SK-N-SH treated with all-trans-retinoic acid at 6 μM for 48 hours (cell line): ENCODE measurements around the gene ARMC2.
A peak's percentile ranks its signal among the peaks of the same experiment; 100 is the strongest.

ENCODE experiments used
- ATAC-seq: fragments of 200-7000 bp; cut with Tn5 transposase; 3 replicates; pipeline ENCODE4 v1.9.1; 2020; ENCODE audit warnings: mild to moderate bottlenecking, moderate library complexity
- ARNTL ChIP-seq: fragments of 450-650 bp; formaldehyde crosslinking; IDR thresholded peaks from 2 replicates; pipeline ENCODE4 v1.5.0; 2020; ENCODE audit warnings: low read depth, mild to moderate bottlenecking, moderate library complexity, borderline replicate concordance
- BACH2 ChIP-seq: fragments of 250-450 bp; sonication (Bioruptor Pico); IDR thresholded peaks from 2 replicates; pipeline ENCODE4 v1.9.0; 2021; ENCODE audit warnings: mild to moderate bottlenecking, borderline replicate concordance
- CSDC2 ChIP-seq: fragments of 250-450 bp; sonication (Bioruptor Pico); IDR thresholded peaks from 2 replicates; pipeline ENCODE4 v1.5.0; 2020; ENCODE audit warnings: mild to moderate bottlenecking, moderate library complexity
- ESRRG ChIP-seq: fragments of 250-450 bp; sonication (Bioruptor Pico); IDR thresholded peaks from 2 replicates; pipeline ENCODE4 v1.6.1; 2021; ENCODE audit warnings: mild to moderate bottlenecking
- GLIS3 ChIP-seq: fragments of 250-450 bp; sonication (Bioruptor Pico); IDR thresholded peaks from 2 replicates; pipeline ENCODE4 v1.5.0; 2020; ENCODE audit warnings: mild to moderate bottlenecking, moderate library complexity
- ISL1 ChIP-seq: fragments of 250-450 bp; sonication (Bioruptor Pico); IDR thresholded peaks from 2 replicates; pipeline ENCODE4 v2.1.2; 2022; ENCODE audit warnings: mild to moderate bottlenecking, moderate library complexity
- OSR1 ChIP-seq: fragments of 250-450 bp; sonication (Bioruptor Pico); IDR thresholded peaks from 2 replicates; pipeline ENCODE4 v1.8.0; 2022; ENCODE audit warnings: moderate library complexity, mild to moderate bottlenecking, inconsistent platforms
- POU6F1 ChIP-seq: fragments of 250-450 bp; sonication (Bioruptor Pico); IDR thresholded peaks from 2 replicates; pipeline ENCODE4 v1.8.0; 2021; ENCODE audit warnings: low read depth, mild to moderate bottlenecking, moderate library complexity, borderline replicate concordance
- PPARA ChIP-seq: fragments of 250-450 bp; sonication (Bioruptor Pico); IDR thresholded peaks from 2 replicates; pipeline ENCODE4 v1.5.0; 2020; ENCODE audit warnings: mild to moderate bottlenecking, borderline replicate concordance
- RARB ChIP-seq: fragments of 250-450 bp; sonication (Bioruptor Pico); IDR thresholded peaks from 2 replicates; pipeline ENCODE4 v1.8.0; 2021; ENCODE audit warnings: mild to moderate bottlenecking, moderate library complexity
- SNAI2 ChIP-seq: fragments of 250-450 bp; sonication (Bioruptor Pico); IDR thresholded peaks from 2 replicates; pipeline ENCODE4 v1.5.0; 2020; ENCODE audit warnings: mild to moderate bottlenecking, moderate library complexity
- TCF4 ChIP-seq: fragments of 250-450 bp; sonication (Bioruptor Pico); IDR thresholded peaks from 2 replicates; pipeline ENCODE4 v1.8.0; 2021; ENCODE audit warnings: mild to moderate bottlenecking, moderate library complexity, borderline replicate concordance
- TOX ChIP-seq: fragments of 250-450 bp; sonication (Bioruptor Pico); IDR thresholded peaks from 2 replicates; pipeline ENCODE4 v1.8.0; 2021; ENCODE audit warnings: mild to moderate bottlenecking, moderate library complexity, borderline replicate concordance
- ZC3H10 ChIP-seq: fragments of 250-450 bp; sonication (Bioruptor Pico); IDR thresholded peaks from 2 replicates; pipeline ENCODE4 v1.5.1; 2021; ENCODE audit warnings: mild to moderate bottlenecking, moderate library complexity
- ZFP3 ChIP-seq: fragments of 250-450 bp; sonication (Bioruptor Pico); IDR thresholded peaks from 2 replicates; pipeline ENCODE4 v1.5.0; 2020; ENCODE audit warnings: mild to moderate bottlenecking, moderate library complexity
- ZNF565 ChIP-seq: fragments of 450-650 bp; formaldehyde crosslinking; conservative IDR thresholded peaks from 2 replicates; pipeline ENCODE4 v1.5.0; 2020; ENCODE audit warnings: low read depth, mild to moderate bottlenecking, moderate library complexity
- ZNF70 ChIP-seq: fragments of 450-650 bp; formaldehyde crosslinking; IDR thresholded peaks from 2 replicates; pipeline ENCODE4 v1.5.0; 2020; ENCODE audit warnings: mild to moderate bottlenecking, moderate library complexity
- ZNF8 ChIP-seq: fragments of 450-650 bp; formaldehyde crosslinking; IDR thresholded peaks from 2 replicates; pipeline ENCODE4 v1.5.0; 2020; ENCODE audit warnings: mild to moderate bottlenecking, moderate library complexity
- TF ChIP-seq, protein P1 (sequence below): fragments of 250-450 bp; sonication (Bioruptor Pico); IDR thresholded peaks from 2 replicates; pipeline ENCODE4 v1.8.0; 2020; ENCODE audit warnings: mild to moderate bottlenecking, moderate library complexity, borderline replicate concordance
- TF ChIP-seq, protein P2 (sequence below): fragments of 250-450 bp; sonication (Bioruptor Pico); IDR thresholded peaks from 2 replicates; pipeline ENCODE4 v1.5.1; 2021; ENCODE audit warnings: mild to moderate bottlenecking, moderate library complexity
- TF ChIP-seq, protein P3 (sequence below): fragments of 250-450 bp; sonication (Bioruptor Pico); IDR thresholded peaks from 2 replicates; pipeline ENCODE4 v1.5.0; 2020; ENCODE audit warnings: mild to moderate bottlenecking, moderate library complexity

Gene ARMC2

GRCh38 chr6:108846101-108846500, 2.1 kb upstream of the ARMC2 start:
- TF ChIP-seq, protein P1, sequence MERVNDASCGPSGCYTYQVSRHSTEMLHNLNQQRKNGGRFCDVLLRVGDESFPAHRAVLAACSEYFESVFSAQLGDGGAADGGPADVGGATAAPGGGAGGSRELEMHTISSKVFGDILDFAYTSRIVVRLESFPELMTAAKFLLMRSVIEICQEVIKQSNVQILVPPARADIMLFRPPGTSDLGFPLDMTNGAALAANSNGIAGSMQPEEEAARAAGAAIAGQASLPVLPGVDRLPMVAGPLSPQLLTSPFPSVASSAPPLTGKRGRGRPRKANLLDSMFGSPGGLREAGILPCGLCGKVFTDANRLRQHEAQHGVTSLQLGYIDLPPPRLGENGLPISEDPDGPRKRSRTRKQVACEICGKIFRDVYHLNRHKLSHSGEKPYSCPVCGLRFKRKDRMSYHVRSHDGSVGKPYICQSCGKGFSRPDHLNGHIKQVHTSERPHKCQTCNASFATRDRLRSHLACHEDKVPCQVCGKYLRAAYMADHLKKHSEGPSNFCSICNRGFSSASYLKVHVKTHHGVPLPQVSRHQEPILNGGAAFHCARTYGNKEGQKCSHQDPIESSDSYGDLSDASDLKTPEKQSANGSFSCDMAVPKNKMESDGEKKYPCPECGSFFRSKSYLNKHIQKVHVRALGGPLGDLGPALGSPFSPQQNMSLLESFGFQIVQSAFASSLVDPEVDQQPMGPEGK: no peak
- TF ChIP-seq ISL1 (CRISPR knock-in tag) (no peak), OSR1 (CRISPR knock-in tag) (no peak), ZNF70 (CRISPR knock-in tag) (no peak), GLIS3 (CRISPR knock-in tag) (no peak), CSDC2 (CRISPR knock-in tag) (no peak), PPARA (CRISPR knock-in tag) (no peak), POU6F1 (CRISPR knock-in tag) (no peak), ZNF8 (no peak), ARNTL (CRISPR knock-in tag) (no peak), SNAI2 (CRISPR knock-in tag) (no peak), RARB (CRISPR knock-in tag) (no peak), ZFP3 (CRISPR knock-in tag) (no peak), ESRRG (CRISPR knock-in tag) (no peak), TOX (CRISPR knock-in tag) (no peak)
- TF ChIP-seq, protein P2, sequence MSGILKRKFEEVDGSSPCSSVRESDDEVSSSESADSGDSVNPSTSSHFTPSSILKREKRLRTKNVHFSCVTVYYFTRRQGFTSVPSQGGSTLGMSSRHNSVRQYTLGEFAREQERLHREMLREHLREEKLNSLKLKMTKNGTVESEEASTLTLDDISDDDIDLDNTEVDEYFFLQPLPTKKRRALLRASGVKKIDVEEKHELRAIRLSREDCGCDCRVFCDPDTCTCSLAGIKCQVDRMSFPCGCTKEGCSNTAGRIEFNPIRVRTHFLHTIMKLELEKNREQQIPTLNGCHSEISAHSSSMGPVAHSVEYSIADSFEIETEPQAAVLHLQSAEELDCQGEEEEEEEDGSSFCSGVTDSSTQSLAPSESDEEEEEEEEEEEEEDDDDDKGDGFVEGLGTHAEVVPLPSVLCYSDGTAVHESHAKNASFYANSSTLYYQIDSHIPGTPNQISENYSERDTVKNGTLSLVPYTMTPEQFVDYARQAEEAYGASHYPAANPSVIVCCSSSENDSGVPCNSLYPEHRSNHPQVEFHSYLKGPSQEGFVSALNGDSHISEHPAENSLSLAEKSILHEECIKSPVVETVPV (CRISPR knock-in tag): no peak
- TF ChIP-seq, all 23 proteins: peak for 0
- ATAC-seq: no peak

DNA sequence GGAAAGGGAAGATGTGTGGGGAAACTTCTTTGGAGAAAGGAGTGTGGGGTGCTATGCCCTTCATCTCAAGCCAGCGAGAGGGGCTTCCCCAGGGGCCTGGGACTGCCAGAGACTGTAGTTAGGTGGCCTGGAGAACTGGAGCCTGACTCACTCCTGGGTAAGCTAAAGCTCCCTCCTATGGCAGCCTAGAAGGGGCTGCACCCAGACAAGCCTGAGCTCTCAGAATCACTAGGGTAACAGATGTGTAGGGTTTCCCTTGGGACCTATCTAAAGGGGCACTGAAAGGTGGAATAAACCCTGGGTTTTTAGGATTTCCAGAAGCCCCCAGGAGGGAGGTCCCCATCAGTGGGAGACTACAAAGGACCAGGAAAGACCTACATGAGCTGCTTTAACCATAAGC, 1.6 kb upstream of the ARMC2 start:
- no peak for TF ChIP-seq TCF4 (CRISPR knock-in tag)
- TF ChIP-seq CSDC2 (CRISPR knock-in tag): no peak
- no peak for TF ChIP-seq OSR1 (CRISPR knock-in tag)
- ATAC-seq: no peak

DNA sequence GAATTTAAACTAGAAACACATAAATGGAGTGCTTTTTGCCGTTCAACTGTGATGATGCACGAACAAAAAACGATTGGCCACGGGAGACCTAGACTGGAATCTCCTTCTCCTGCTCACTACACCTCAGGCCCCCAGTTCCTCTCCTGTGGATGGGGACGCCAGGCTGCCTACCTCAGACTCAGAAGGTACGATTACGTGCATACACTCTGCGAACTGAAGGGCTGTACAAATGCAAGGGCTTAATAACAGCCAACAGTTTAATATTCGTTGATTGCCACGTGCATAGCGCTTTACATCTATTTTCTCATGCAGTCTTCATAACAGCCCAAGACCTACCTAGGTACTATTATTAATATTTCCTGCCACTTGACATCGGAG, 495 bp upstream of the ARMC2 start:
- ATAC-seq: peak; percentile 5
- no peak for TF ChIP-seq BACH2 (CRISPR knock-in tag)
- TF ChIP-seq, protein P3, sequence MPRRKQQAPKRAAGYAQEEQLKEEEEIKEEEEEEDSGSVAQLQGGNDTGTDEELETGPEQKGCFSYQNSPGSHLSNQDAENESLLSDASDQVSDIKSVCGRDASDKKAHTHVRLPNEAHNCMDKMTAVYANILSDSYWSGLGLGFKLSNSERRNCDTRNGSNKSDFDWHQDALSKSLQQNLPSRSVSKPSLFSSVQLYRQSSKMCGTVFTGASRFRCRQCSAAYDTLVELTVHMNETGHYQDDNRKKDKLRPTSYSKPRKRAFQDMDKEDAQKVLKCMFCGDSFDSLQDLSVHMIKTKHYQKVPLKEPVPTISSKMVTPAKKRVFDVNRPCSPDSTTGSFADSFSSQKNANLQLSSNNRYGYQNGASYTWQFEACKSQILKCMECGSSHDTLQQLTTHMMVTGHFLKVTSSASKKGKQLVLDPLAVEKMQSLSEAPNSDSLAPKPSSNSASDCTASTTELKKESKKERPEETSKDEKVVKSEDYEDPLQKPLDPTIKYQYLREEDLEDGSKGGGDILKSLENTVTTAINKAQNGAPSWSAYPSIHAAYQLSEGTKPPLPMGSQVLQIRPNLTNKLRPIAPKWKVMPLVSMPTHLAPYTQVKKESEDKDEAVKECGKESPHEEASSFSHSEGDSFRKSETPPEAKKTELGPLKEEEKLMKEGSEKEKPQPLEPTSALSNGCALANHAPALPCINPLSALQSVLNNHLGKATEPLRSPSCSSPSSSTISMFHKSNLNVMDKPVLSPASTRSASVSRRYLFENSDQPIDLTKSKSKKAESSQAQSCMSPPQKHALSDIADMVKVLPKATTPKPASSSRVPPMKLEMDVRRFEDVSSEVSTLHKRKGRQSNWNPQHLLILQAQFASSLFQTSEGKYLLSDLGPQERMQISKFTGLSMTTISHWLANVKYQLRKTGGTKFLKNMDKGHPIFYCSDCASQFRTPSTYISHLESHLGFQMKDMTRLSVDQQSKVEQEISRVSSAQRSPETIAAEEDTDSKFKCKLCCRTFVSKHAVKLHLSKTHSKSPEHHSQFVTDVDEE (CRISPR knock-in tag): no peak
- TF ChIP-seq ZNF8: no peak
- no peak for TF ChIP-seq ZC3H10 (CRISPR knock-in tag)
- no peak for TF ChIP-seq TOX (CRISPR knock-in tag)
- no peak for TF ChIP-seq ISL1 (CRISPR knock-in tag)
- no peak for TF ChIP-seq ZFP3 (CRISPR knock-in tag)

DNA sequence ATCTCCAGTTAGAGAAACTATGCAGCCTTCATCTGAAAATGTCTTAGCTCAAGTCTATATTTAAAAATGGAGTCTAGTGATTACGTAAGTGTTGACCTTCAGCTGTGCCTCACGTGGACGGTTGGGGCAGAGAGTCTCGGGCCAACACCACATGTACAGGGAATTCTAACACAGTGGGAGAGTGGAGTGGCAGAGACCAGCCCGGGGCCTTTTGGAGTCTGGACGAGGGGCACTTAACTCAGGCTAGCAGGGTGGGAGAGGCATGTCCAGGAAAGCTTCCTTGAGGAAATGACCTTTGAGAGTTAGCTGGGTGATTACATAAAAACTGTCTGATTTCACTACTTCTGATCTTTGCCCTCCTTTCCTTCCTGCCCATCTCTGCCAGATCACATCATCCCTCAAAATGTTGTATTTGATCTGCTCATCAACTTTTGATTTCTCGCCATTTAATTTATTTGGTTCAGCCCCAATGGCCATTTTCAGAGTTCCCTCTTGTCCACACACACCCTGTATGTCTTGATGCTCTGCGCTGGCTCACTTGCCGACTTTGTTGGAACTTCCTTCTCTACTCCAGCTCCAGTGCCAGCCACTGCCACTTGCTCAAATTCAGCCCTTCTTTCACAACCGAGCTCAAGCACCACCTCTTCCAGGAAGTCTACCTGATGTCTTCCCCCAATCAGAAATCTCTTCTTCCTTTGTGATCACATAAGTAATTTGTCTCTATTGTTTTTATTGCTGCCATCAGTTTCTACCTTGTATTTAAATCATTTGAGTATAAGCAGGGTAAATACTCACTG, 2.6 kb downstream of the ARMC2 start:
- no peak for ATAC-seq
- TF ChIP-seq ZNF565 (no peak), OSR1 (CRISPR knock-in tag) (no peak), ZC3H10 (CRISPR knock-in tag) (no peak), RARB (CRISPR knock-in tag) (no peak), ESRRG (CRISPR knock-in tag) (no peak), CSDC2 (CRISPR knock-in tag) (no peak), GLIS3 (CRISPR knock-in tag) (no peak), BACH2 (CRISPR knock-in tag) (no peak), PPARA (CRISPR knock-in tag) (no peak)
- TF ChIP-seq, protein P3 (CRISPR knock-in tag): no peak
- TF ChIP-seq, protein P1: no peak
